ENCODE data around the gene OPN3.

OPN3 gene

DNA sequence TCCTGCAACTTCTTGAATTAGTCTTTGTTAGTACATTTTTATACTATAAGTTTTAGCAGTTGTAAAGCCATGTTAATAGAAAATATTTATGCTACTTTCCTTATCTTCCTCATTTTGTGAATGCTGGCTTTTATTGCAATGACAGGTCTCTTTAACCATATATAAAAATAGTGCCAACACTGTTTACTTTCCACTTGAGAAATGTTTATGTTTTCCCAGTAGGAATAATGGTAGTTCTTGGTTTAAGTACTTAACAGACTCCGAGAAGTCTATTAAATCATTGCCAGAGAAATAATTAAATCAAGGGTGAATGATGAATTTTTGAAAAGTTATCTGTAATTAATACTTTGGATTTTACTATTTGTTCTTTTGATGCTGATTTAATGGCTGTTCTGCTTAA is 9.7 kb downstream of the OPN3 start:
- in situ Hi-C loops (cut with MboI; ENCODE audit: low sequenced_read_pairs, unreplicated experiment): no loop called here
- no peak for DNase-seq (ENCODE audit: low spot score)
- TF ChIP-seq, protein P1, sequence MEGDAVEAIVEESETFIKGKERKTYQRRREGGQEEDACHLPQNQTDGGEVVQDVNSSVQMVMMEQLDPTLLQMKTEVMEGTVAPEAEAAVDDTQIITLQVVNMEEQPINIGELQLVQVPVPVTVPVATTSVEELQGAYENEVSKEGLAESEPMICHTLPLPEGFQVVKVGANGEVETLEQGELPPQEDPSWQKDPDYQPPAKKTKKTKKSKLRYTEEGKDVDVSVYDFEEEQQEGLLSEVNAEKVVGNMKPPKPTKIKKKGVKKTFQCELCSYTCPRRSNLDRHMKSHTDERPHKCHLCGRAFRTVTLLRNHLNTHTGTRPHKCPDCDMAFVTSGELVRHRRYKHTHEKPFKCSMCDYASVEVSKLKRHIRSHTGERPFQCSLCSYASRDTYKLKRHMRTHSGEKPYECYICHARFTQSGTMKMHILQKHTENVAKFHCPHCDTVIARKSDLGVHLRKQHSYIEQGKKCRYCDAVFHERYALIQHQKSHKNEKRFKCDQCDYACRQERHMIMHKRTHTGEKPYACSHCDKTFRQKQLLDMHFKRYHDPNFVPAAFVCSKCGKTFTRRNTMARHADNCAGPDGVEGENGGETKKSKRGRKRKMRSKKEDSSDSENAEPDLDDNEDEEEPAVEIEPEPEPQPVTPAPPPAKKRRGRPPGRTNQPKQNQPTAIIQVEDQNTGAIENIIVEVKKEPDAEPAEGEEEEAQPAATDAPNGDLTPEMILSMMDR (IDR thresholded peaks at IDR 0.05; ENCODE audit: borderline replicate concordance, control extremely low read depth, extremely low read depth, insufficient read depth, missing control alignments): no peak

DNA sequence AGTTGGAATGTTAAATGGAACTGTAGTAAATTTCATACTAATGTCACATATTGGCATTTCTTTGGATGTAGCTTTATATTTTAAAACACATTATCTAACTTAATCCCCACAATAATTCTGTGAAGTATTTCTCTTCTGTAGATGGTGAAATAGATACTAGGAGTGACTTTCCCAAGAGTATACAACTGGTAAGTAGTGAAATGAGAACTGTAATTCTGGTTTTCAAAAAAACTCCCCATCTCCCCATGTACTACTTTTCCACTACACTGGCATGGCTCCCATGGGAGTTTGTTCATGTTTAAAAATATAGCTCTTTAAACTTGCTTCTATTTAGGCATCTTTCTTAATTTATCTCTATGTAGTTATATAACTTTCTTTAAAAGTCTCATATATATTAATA is 10.2 kb downstream of the OPN3 start:
- TF ChIP-seq, protein P1 (IDR thresholded peaks at IDR 0.05; ENCODE audit: borderline replicate concordance, control extremely low read depth, extremely low read depth, insufficient read depth, missing control alignments): no peak
- no peak for DNase-seq (ENCODE audit: low spot score)
- in situ Hi-C loops (cut with MboI; ENCODE audit: low sequenced_read_pairs, unreplicated experiment): no loop called here

DNA sequence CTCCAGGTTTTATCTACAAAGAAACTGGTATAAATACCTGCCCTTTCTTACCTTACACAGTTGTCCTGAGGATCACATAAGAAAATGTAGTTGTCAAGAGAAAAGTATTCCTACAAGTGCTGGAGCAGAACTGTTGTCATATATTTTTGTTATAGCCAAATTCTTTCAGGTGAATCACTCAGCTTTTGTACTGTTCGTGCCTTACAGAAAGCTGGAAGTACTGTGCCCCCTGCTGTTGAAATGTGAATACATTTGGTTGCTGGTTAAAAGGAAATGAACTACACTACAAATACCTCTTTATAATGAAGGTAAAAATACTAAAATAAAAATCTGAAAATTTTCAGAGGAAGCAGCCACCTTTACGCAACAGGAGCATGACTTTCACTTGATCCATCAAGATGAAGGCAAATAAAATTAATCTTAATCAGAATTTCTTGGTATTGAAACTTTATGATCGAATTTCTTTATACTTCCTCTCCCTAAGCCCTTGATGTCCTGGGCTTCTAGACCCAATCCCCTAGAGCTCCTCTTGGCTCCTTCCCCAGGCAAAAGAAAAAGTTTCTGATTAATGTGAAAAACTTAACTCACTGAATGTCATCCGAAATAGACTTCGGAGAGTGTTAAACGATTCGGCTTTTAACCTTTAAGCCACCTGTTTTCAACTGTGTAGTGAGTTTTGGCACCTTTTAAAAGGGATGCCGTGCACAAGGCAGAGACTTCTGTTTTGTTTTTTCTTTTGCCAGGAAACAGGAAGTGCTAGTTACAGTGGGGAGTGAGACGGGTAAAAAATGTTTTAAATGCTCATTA is 12.5 kb downstream of the OPN3 start:
- TF ChIP-seq, protein P1 (IDR thresholded peaks at IDR 0.05; ENCODE audit: borderline replicate concordance, control extremely low read depth, extremely low read depth, insufficient read depth, missing control alignments): peak; percentile 31
- in situ Hi-C loops (cut with MboI; ENCODE audit: low sequenced_read_pairs, unreplicated experiment): loop anchor here (10.0 kb wide), 1 partner anchor 207 kb away; no protein-coding TSS in a partner anchor
- DNase-seq (ENCODE audit: low spot score): peak; percentile 36

DNA sequence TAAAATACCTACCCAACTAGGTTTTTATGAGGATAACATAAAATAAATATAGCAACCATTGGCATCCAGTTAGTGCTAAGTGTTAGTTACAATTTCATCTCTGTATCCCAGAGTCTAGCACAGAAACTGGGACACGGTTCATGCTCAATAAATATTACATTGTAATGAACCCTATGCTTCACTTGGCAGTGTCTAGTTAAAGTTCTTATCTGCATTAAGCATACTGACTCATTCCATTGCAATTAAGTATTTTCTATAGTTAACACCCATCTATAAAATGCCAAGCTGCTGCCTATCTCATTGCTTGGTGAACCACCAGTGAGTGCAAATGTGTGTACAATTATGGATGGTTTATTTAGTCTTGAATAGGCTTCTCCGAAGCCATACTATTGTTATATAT is 15.2 kb downstream of the OPN3 start:
- TF ChIP-seq, protein P1 (IDR thresholded peaks at IDR 0.05; ENCODE audit: borderline replicate concordance, control extremely low read depth, extremely low read depth, insufficient read depth, missing control alignments): no peak
- no peak for DNase-seq (ENCODE audit: low spot score)
- in situ Hi-C loops (cut with MboI; ENCODE audit: low sequenced_read_pairs, unreplicated experiment): loop anchor here (10.0 kb wide), 1 partner anchor 210 kb away; no protein-coding TSS in a partner anchor

DNA sequence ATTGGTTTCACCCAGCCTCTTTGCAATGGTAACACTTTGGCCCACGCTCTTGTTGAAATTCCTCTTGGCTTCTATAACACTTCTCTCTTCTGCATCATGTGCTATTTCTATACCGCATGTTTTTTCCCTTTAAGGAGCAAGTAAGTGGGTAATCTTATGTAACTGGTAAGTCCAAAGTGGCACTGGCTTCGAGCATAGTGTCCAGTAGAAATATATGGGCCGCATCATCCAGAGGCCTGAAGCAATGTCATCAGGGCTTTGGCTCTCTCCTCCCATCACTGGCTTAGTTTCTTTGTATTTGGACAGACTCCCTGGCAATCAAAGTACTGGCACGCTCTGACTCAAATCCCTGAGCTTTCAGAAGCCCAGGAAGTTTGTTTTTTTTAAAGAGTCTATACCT is 17.5 kb downstream of the OPN3 start:
- in situ Hi-C loops (cut with MboI; ENCODE audit: low sequenced_read_pairs, unreplicated experiment): loop anchor here (10.0 kb wide), 1 partner anchor 212 kb away; no protein-coding TSS in a partner anchor
- TF ChIP-seq, protein P1 (IDR thresholded peaks at IDR 0.05; ENCODE audit: borderline replicate concordance, control extremely low read depth, extremely low read depth, insufficient read depth, missing control alignments): no peak

DNA sequence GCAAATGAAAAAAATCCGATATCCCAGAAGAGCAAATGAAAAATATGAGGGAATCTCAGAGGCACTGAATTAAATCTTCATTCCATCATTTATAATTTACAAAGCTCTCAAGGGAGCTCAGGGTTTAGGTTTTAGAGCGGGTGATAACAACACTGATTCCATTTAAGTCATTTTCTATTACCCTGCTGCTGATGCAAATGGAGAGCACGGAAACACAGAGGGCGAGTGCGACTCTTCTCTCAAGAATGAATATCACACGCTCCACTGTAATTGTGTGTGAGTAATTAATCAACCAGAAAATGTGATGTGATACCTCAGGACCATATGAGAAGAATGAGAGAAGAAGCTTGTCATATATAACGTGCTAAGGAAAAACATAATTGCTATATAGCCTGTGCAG is 22.7 kb downstream of the OPN3 start:
- in situ Hi-C loops (cut with MboI; ENCODE audit: low sequenced_read_pairs, unreplicated experiment): loop anchor here (10.0 kb wide), 1 partner anchor 377 kb away; the partner anchor contains the start of gene MAP1LC3C
- DNase-seq (ENCODE audit: low spot score): no peak
- TF ChIP-seq, protein P1 (IDR thresholded peaks at IDR 0.05; ENCODE audit: borderline replicate concordance, control extremely low read depth, extremely low read depth, insufficient read depth, missing control alignments): no peak

More for the DNA sequence above, 17.5 kb downstream of the OPN3 start:
- DNase-seq (ENCODE audit: low spot score): no peak
